Measurements from ENCODE around the gene ACHE. TPM values are rescaled to one million over a fixed set of nuclear protein-coding genes. Genes with fewer than 3 reads are reported as not detected.

The ACHE gene
- total and polyA plus RNA-seq, 7 experiments from 2014 or later, result 0.11 to 0.32 (median 0.22) TPM; not detected in 4

DNA sequence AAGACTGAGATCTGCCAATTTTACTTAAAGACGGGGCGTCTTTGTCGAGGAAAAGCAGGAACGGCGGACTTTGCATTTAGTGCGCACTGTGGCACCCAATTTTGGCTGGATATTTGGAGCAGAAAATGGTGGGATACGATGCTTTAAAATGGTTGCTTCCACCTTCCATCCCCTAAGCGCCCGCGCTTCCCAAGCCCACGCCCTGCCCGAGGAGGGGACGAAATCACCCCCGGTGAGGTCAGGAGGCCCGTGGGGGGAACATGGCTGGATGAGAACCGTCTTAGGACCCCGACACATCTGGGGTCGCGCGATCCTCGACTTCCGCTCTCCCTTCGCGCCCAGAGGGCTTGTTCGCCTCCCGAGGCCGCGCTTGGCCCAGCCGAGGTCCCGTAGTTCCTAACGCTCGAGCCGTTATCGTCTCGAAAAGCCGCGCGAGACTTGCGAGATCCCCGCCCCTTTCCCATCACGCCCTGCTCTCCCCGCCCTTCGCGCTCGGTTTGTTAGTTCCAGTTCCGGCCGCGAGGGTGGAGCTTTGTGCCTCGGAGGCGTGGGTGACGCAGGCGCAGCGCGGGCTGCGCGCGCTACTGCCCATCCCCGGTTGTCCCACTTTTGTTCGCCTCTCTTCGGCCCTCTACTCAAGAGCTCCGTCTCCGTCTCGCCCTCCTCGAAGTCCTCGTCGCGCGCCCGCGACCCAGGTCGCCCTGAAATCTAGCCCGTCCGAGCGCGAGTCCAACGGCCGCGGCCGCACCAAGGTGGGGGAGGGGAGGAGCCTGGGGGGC, 20.9 kb downstream of the ACHE start, which contains the start of gene SRRT:
SRRT (plus strand) TSS at position 527 of the 779 bp plus-strand sequence. CDS start 488 bp downstream, outside the sequence.
- ChIA-PET CTCF (interaction anchor here (1.0 to 1.5 kb wide), 3 partner anchors 12 to 169 kb away, joined by 3 to 6 read pairs (median 3); partner anchors contain the start of gene SLC12A9), POLR2A (interaction anchor here (0.6 to 7.6 kb wide), 19 partner anchors 8 to 1995 kb away, joined by 3 to 161 read pairs (median 4); partner anchors contain the start of genes FBXO24, LRCH4, PLOD3 and POP7)
- Mint-ChIP-seq H3K4me3 (peak within 1 kb of the TSS; percentile 96 to 100 (median 98)), H3K9me3 (peaks cover 0 to 6% (median 0%) of the 10 kb centered on the region in 11 donors), H3K36me3 (peaks cover 9 to 30% (median 14%) of the 10 kb centered on the region in 5 donors), H3K27me3 (no peaks in the 10 kb centered on the region), H3K4me1 (peaks cover 27 to 55% (median 52%) of the 10 kb centered on the region in 7 donors), H3K27ac (peak within 1 kb of the TSS; percentile 97 to 99 (median 98))
- H3K4me3 ChIP-seq (ENCODE audit: low read length), result peak within 1 kb of the TSS; percentile 78
- no peaks in the 10 kb centered on the region for H3K27me3 ChIP-seq (ENCODE audit: control insufficient read depth in 2 of 2, insufficient read depth in 2 of 2, low read length in 2 of 2)
- H3K4me1 ChIP-seq (ENCODE audit: control insufficient read depth in 2 of 2, insufficient read depth in 2 of 2, low read length in 2 of 2), result peaks cover 22 to 30% of the 10 kb centered on the region in 2 donors
- intact Hi-C loops (cut with micrococcal nuclease), result loop anchor here (1.0 to 10.0 kb wide), 10 partner anchors 7 to 446 kb away; partner anchors contain the start of genes SLC12A9 (in 2 of the 2), UFSP1 (in 2 of the 2), FIS1 (in 1 of the 2) and MEPCE (in 1 of the 2)
- peak within 1 kb of the TSS; percentile 94 for H3K27ac ChIP-seq (ENCODE audit: low read depth, low read length)
- no peaks in the 10 kb centered on the region for H3K9me3 ChIP-seq (ENCODE audit: control insufficient read depth in 2 of 3, low read length in 3 of 3)
- peak; percentile 98 for ATAC-seq
- peak; percentile 92 to 99 (median 97) for DNase-seq
- peaks cover 3 to 18% (median 6%) of the 10 kb centered on the region in 3 experiments for H3K36me3 ChIP-seq (ENCODE audit: control insufficient read depth in 2 of 3, insufficient read depth in 3 of 3, low read length in 3 of 3)

DNA sequence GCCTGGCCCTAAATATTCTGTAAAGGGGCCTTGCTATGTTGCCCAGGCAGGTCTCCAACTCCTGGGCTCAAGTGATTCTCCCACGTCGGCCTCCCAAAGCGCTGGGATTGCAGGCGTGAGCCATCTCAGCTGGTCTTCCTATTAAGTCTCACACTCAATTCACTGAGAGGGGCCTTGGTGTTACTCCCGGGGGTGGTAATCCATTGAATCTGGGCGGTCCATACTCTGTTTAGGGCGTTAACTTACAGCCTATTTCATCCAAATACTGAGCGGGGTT, 21.4 kb downstream of the ACHE start:
- Histone ChIP-seq H3K27ac (ENCODE audit: low read depth, low read length) (peak overlapping the region; percentile 94), H3K4me1 (ENCODE audit: control insufficient read depth in 2 of 2, insufficient read depth in 2 of 2, low read length in 2 of 2) (peaks cover 22 to 27% of the 10 kb centered on the region in 2 donors), H3K4me3 (ENCODE audit: low read length) (peak overlapping the region; percentile 78), H3K9me3 (ENCODE audit: control insufficient read depth in 2 of 3, low read length in 3 of 3) (no peaks in the 10 kb centered on the region), H3K27me3 (ENCODE audit: control insufficient read depth in 2 of 2, insufficient read depth in 2 of 2, low read length in 2 of 2) (no peaks in the 10 kb centered on the region), H3K36me3 (ENCODE audit: control insufficient read depth in 2 of 3, insufficient read depth in 3 of 3, low read length in 3 of 3) (peaks cover 0 to 14% (median 6%) of the 10 kb centered on the region in 3 experiments)
- ChIA-PET CTCF (no interaction called here), POLR2A (interaction anchor here (1.5 to 7.6 kb wide), 5 partner anchors 13 to 211 kb away, joined by 4 to 161 read pairs (median 13); partner anchors contain the start of genes POP7, SLC12A9, TRIM56 and UFSP1)
- Mint-ChIP-seq H3K4me1 (peaks cover 22 to 50% (median 47%) of the 10 kb centered on the region in 7 donors), H3K9me3 (peaks cover 0 to 6% (median 0%) of the 10 kb centered on the region in 11 donors), H3K27ac (peak overlapping the region; percentile 97 to 99 (median 98)), H3K36me3 (peaks cover 9 to 26% (median 12%) of the 10 kb centered on the region in 5 donors), H3K27me3 (no peaks in the 10 kb centered on the region), H3K4me3 (peak overlapping the region; percentile 96 to 100 (median 98))
- ATAC-seq (no peak), DNase-seq (no peak)
- intact Hi-C loops (cut with micrococcal nuclease), result loop anchor here (1.0 to 10.0 kb wide), 4 partner anchors 21 to 371 kb away; partner anchors contain the start of genes FIS1 (in 1 of the 2), PLOD3 (in 1 of the 2) and SLC12A9 (in 1 of the 2)

GRCh38 chr7:100873599-100874299, 21.9 kb downstream of the ACHE start:
- H3K4me3 ChIP-seq (ENCODE audit: low read length), result peak overlapping the region; percentile 78
- H3K27me3 ChIP-seq (ENCODE audit: control insufficient read depth in 2 of 2, insufficient read depth in 2 of 2, low read length in 2 of 2), result no peaks in the 10 kb centered on the region
- peaks cover 0 to 14% (median 6%) of the 10 kb centered on the region in 3 experiments for H3K36me3 ChIP-seq (ENCODE audit: control insufficient read depth in 2 of 3, insufficient read depth in 3 of 3, low read length in 3 of 3)
- peaks cover 0 to 6% (median 0%) of the 10 kb centered on the region in 11 donors for H3K9me3 Mint-ChIP-seq
- H3K4me1 ChIP-seq (ENCODE audit: control insufficient read depth in 2 of 2, insufficient read depth in 2 of 2, low read length in 2 of 2), result peaks cover 22 to 27% of the 10 kb centered on the region in 2 donors
- intact Hi-C loops (cut with micrococcal nuclease), result loop anchor here (1.0 to 10.0 kb wide), 4 partner anchors 21 to 371 kb away; partner anchors contain the start of genes FIS1 (in 1 of the 2), PLOD3 (in 1 of the 2) and SLC12A9 (in 1 of the 2)
- ATAC-seq (no peak), DNase-seq (no peak)
- peaks cover 17 to 47% (median 42%) of the 10 kb centered on the region in 7 donors for H3K4me1 Mint-ChIP-seq
- CTCF ChIA-PET, result no interaction called here
- peaks cover 9 to 24% (median 12%) of the 10 kb centered on the region in 5 donors for H3K36me3 Mint-ChIP-seq
- peak overlapping the region; percentile 94 for H3K27ac ChIP-seq (ENCODE audit: low read depth, low read length)
- H3K4me3 Mint-ChIP-seq, result peak overlapping the region; percentile 96 to 100 (median 98)
- H3K27me3 Mint-ChIP-seq, result no peaks in the 10 kb centered on the region
- peak overlapping the region; percentile 97 to 99 (median 98) for H3K27ac Mint-ChIP-seq
- H3K9me3 ChIP-seq (ENCODE audit: control insufficient read depth in 2 of 3, low read length in 3 of 3), result no peaks in the 10 kb centered on the region
- POLR2A ChIA-PET, result interaction anchor here (1.1 to 7.6 kb wide), 7 partner anchors 12 to 288 kb away, joined by 3 to 161 read pairs (median 4); partner anchors contain the start of genes FBXO24, LRCH4, POP7 and SLC12A9

- POLR2A ChIA-PET, result interaction anchor here (1.0 kb wide), 1 partner anchor 15 kb away, joined by 3 read pairs; the partner anchor contains the start of gene SLC12A9
- Mint-ChIP-seq H3K4me1 (peaks cover 0 to 18% (median 10%) of the 10 kb centered on the region in 7 donors), H3K9me3 (peaks cover 0 to 2% (median 0%) of the 10 kb centered on the region in 11 donors), H3K27me3 (no peaks in the 10 kb centered on the region), H3K36me3 (peaks cover 0 to 20% (median 7%) of the 10 kb centered on the region in 5 donors), H3K4me3 (peak overlapping the region in 8 of 10 donors; percentile 23 to 92 (median 71)), H3K27ac (peak overlapping the region in 8 of 9 donors; percentile 49 to 84 (median 81))
- DNase-seq (no peak), ATAC-seq (no peak)
- peak overlapping the region; percentile 80 for H3K27ac ChIP-seq (ENCODE audit: low read depth, low read length)
- no peaks in the 10 kb centered on the region for H3K9me3 ChIP-seq (ENCODE audit: control insufficient read depth in 2 of 3, low read length in 3 of 3)
- intact Hi-C loops (cut with micrococcal nuclease), result loop anchor here (1.0 to 5.0 kb wide), 3 partner anchors 7 to 161 kb away; partner anchors contain the start of genes POP7 (in 1 of the 2), SLC12A9 (in 1 of the 2) and SRRT (in 1 of the 2)
- H3K4me3 ChIP-seq (ENCODE audit: low read length), result no peak overlapping the region
- H3K4me1 ChIP-seq (ENCODE audit: control insufficient read depth in 2 of 2, insufficient read depth in 2 of 2, low read length in 2 of 2), result peaks cover 0 to 25% of the 10 kb centered on the region in 2 donors
- CTCF ChIA-PET, result no interaction called here
- no peaks in the 10 kb centered on the region for H3K27me3 ChIP-seq (ENCODE audit: control insufficient read depth in 2 of 2, insufficient read depth in 2 of 2, low read length in 2 of 2)
- peaks cover 0 to 12% (median 0%) of the 10 kb centered on the region in 3 experiments for H3K36me3 ChIP-seq (ENCODE audit: control insufficient read depth in 2 of 3, insufficient read depth in 3 of 3, low read length in 3 of 3)
Observed at GRCh38 chr7:100867776-100868485, 27.8 kb downstream of the ACHE start.

GRCh38 chr7:100867040-100867775, 28.5 kb downstream of the ACHE start, which contains the start of gene TRIP6:
TRIP6 (plus strand) TSS chr7:100867387; CDS start chr7:100867498, 111 bp downstream.
- Histone ChIP-seq H3K27me3 (ENCODE audit: control insufficient read depth in 2 of 2, insufficient read depth in 2 of 2, low read length in 2 of 2) (no peaks in the 10 kb centered on the region), H3K4me3 (ENCODE audit: low read length) (peak within 1 kb of the TSS; percentile 46), H3K9me3 (ENCODE audit: control insufficient read depth in 2 of 3, low read length in 3 of 3) (no peaks in the 10 kb centered on the region), H3K27ac (ENCODE audit: low read depth, low read length) (peak within 1 kb of the TSS; percentile 80), H3K36me3 (ENCODE audit: control insufficient read depth in 2 of 3, insufficient read depth in 3 of 3, low read length in 3 of 3) (peaks cover 0 to 20% (median 0%) of the 10 kb centered on the region in 3 experiments), H3K4me1 (ENCODE audit: control insufficient read depth in 2 of 2, insufficient read depth in 2 of 2, low read length in 2 of 2) (peaks cover 0 to 25% of the 10 kb centered on the region in 2 donors)
- ATAC-seq (peak; percentile 44), DNase-seq (peak in 4 of 9 donors; percentile 18 to 83 (median 36))
- Mint-ChIP-seq H3K4me1 (peaks cover 0 to 17% (median 11%) of the 10 kb centered on the region in 7 donors), H3K27me3 (no peaks in the 10 kb centered on the region), H3K9me3 (no peaks in the 10 kb centered on the region), H3K27ac (peak within 1 kb of the TSS; percentile 62 to 95 (median 84)), H3K4me3 (peak within 1 kb of the TSS; percentile 69 to 92 (median 80)), H3K36me3 (peaks cover 0 to 20% (median 4%) of the 10 kb centered on the region in 5 donors)
- intact Hi-C loops (cut with micrococcal nuclease), result loop anchor here (1.0 to 5.0 kb wide), 3 partner anchors 8 to 160 kb away; partner anchors contain the start of genes POP7 (in 1 of the 2), SLC12A9 (in 1 of the 2) and SRRT (in 1 of the 2)
- CTCF ChIA-PET, result no interaction called here
- POLR2A ChIA-PET, result interaction anchor here (0.6 to 1.2 kb wide), 3 partner anchors 8 to 325 kb away, joined by 3 to 5 read pairs (median 3); partner anchors contain the start of genes SLC12A9 and SRRT
